HCT116 (cell line): ENCODE data around the gene CDC42SE2.
A peak's percentile ranks its signal among the peaks of the same experiment; 100 is the strongest.

ENCODE experiments used
- ATF3 ChIP-seq: IDR thresholded peaks from 2 replicates; pipeline ENCODE4 v1.6.1; 2012
- CTCF ChIP-seq, 3 experiments: fragments of 200-600 bp in 1 of 3; sonication (generic) in 1 of 3; IDR thresholded peaks in 2 of 3; conservative IDR thresholded peaks in 1 of 3; 2 replicates each; pipeline ENCODE4 v1.5.1; 2012 to 2017; ENCODE audit warnings: low read depth in 2 of 3, low read length in 2 of 3, antibody characterized with exemption in 1 of 3, borderline replicate concordance in 1 of 3, control low read depth in 1 of 3, mild to moderate bottlenecking in 1 of 3, mixed read lengths in 1 of 3, mixed run types in 1 of 3, moderate library complexity in 1 of 3; ENCODE audit not compliant: insufficient read depth in 1 of 3
- EGR1 ChIP-seq: IDR thresholded peaks from 2 replicates; pipeline ENCODE4 v1.6.1; 2012; ENCODE audit warnings: low read depth
- FOSL1 ChIP-seq: IDR thresholded peaks from 2 replicates; pipeline ENCODE4 v1.6.1; 2012; ENCODE audit warnings: low read depth
- MAX ChIP-seq: IDR thresholded peaks from 2 replicates; pipeline ENCODE4 v1.6.1; 2012
- POLR2A ChIP-seq: IDR thresholded peaks from 2 replicates; pipeline ENCODE4 v1.7.0; 2011; ENCODE audit warnings: borderline replicate concordance; ENCODE audit not compliant: insufficient read depth, insufficient read length; ENCODE audit errors: extremely low read depth
- POLR2AphosphoS5 ChIP-seq: IDR thresholded peaks from 2 replicates; pipeline ENCODE4 v1.6.1; 2011; ENCODE audit warnings: mild to moderate bottlenecking, low read depth, low read length, moderate library complexity
- RAD21 ChIP-seq: IDR thresholded peaks from 2 replicates; pipeline ENCODE4 v1.6.1; 2012; ENCODE audit warnings: low read depth, mild to moderate bottlenecking
- REST ChIP-seq: IDR thresholded peaks from 2 replicates; pipeline ENCODE4 v1.6.1; 2012; ENCODE audit warnings: low read depth

GRCh38 chr5:131417240-131417869, 153.5 kb downstream of the CDC42SE2 start:
- peak; percentile 60 to 91 (median 74); a peak in 5 of 6 replicates for TF ChIP-seq CTCF (IDR thresholded peaks at IDR 0.05 in 2 of 3, conservative IDR thresholded peaks at IDR 0.05 in 1 of 3; ENCODE audit: borderline replicate concordance in 1 of 3, insufficient read depth in 1 of 3, low read depth in 2 of 3, low read length in 2 of 3)
- no peak for TF ChIP-seq REST
- TF ChIP-seq RAD21 = peak; percentile 77
- no peak for TF ChIP-seq EGR1
- TF ChIP-seq POLR2A = no peak
- TF ChIP-seq POLR2AphosphoS5 = no peak
- no peak for TF ChIP-seq MAX
- no peak for TF ChIP-seq ATF3
- TF ChIP-seq FOSL1 = no peak
